ENCODE data around the gene CDH15.

- TF ChIP-seq, protein P1, sequence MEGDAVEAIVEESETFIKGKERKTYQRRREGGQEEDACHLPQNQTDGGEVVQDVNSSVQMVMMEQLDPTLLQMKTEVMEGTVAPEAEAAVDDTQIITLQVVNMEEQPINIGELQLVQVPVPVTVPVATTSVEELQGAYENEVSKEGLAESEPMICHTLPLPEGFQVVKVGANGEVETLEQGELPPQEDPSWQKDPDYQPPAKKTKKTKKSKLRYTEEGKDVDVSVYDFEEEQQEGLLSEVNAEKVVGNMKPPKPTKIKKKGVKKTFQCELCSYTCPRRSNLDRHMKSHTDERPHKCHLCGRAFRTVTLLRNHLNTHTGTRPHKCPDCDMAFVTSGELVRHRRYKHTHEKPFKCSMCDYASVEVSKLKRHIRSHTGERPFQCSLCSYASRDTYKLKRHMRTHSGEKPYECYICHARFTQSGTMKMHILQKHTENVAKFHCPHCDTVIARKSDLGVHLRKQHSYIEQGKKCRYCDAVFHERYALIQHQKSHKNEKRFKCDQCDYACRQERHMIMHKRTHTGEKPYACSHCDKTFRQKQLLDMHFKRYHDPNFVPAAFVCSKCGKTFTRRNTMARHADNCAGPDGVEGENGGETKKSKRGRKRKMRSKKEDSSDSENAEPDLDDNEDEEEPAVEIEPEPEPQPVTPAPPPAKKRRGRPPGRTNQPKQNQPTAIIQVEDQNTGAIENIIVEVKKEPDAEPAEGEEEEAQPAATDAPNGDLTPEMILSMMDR (IDR thresholded peaks at IDR 0.05 in 4 of 5, conservative IDR thresholded peaks at IDR 0.05 in 1 of 5): no peak
- TF ChIP-seq POLR2A (IDR thresholded peaks at IDR 0.05): no peak
Measured at GRCh38 chr16:89244754-89245153, 73.2 kb downstream of the CDH15 start.

All from gastrocnemius medialis (tissue), 4 donors.